Stomach (tissue), 9 donors: ENCODE measurements around the gene TIPARP. TPM values are rescaled to one million over a fixed set of nuclear protein-coding genes. Genes with fewer than 3 reads are reported as not detected.

ENCODE experiments used
- DNase-seq, 2 donors: peaks; one replicate each; pipeline versions ENCODE4 v3.0.0 to v3.0.0-alpha.2; 2013 to 2019
- H3K27ac ChIP-seq, 5 donors: fragments of 200-600 bp in 4 of 5; sonication (generic) in 4 of 5; one replicate each; pipeline ENCODE4 v1.5.1; 2013 to 2019; ENCODE audit warnings: mild to moderate bottlenecking in 1 of 5, moderate library complexity in 1 of 5
- H3K27me3 ChIP-seq, 3 donors: fragments of 200-600 bp; sonication (generic); one replicate each; pipeline ENCODE4 v1.5.1; 2017 to 2019; ENCODE audit warnings: mixed run types in 1 of 3
- H3K36me3 ChIP-seq, 4 donors: fragments of 200-600 bp; sonication (generic); 1 replicate in 3 of 4; 2 replicates in 1 of 4; pipeline ENCODE4 v1.5.1; 2016 to 2019
- H3K4me1 ChIP-seq, 4 donors: fragments of 200-600 bp; sonication (generic); one replicate each; pipeline ENCODE4 v1.5.1; 2016 to 2019
- H3K4me3 ChIP-seq, 4 donors: fragments of 200-600 bp; sonication (generic) in 3 of 4; one replicate each; pipeline ENCODE4 v1.5.1; 2016 to 2019; ENCODE audit warnings: mild to moderate bottlenecking in 1 of 4
- H3K9me3 ChIP-seq, 4 donors: fragments of 200-600 bp; sonication (generic); one replicate each; pipeline ENCODE4 v1.5.1; 2016 to 2019
- EP300 ChIP-seq: sonication (generic); formaldehyde crosslinking; IDR thresholded peaks from one replicate; pipeline ENCODE4 v1.6.1; 2017; ENCODE audit warnings: antibody characterized with exemption
- POLR2A ChIP-seq, 4 donors: fragments of 450-650 bp; IDR thresholded peaks; one replicate each; pipeline ENCODE4 v1.6.1; 2016; ENCODE audit warnings: antibody characterized with exemption in 4 of 4, control low read depth in 2 of 4, mild to moderate bottlenecking in 1 of 4, moderate library complexity in 1 of 4
- POLR2AphosphoS5 ChIP-seq, 3 donors: sonication (generic); formaldehyde crosslinking; IDR thresholded peaks; one replicate each; pipeline ENCODE4 v1.6.1; 2016; ENCODE audit warnings: antibody characterized with exemption in 3 of 3
- WGBS, 5 donors: extraction: QIAGEN DNeasy Blood & Tissue Kit in 3 of 5; methylation state at CpG; one replicate each; pipeline versions ENCODE4 v1.1.5 to v1.1.7; 2013 to 2018; 5-methylcytosine and 5-hydroxymethylcytosine counted together
- intact Hi-C: fragments of 100-400 bp; cut with DNase I; formaldehyde crosslinking; loops from one replicate; pipeline ENCODE4 v1.15.1; 2023; ENCODE audit warnings: low total_unique reads
- polyA plus RNA-seq, 3 donors: library from polyadenylated mRNA; stranded (reverse); fragments of 200-250 nt; gene quantifications; one replicate each; pipeline ENCODE4 v1.2.3, GENCODE V29; 2013
- total RNA-seq, 5 donors: library from RNA; depleted of rRNA; stranded (reverse); fragments of >200 nt; gene quantifications; one replicate each; pipeline versions ENCODE4 v1.1.0 to v1.2.3, GENCODE V29; 2014 to 2016
- TF ChIP-seq, protein P1 (sequence below), 7 experiments: fragments of 450-650 bp in 4 of 7; fragments of 200-600 bp in 3 of 7; sonication (generic) in 3 of 7; IDR thresholded peaks; one replicate each; pipeline ENCODE4 v1.5.1; 2016 to 2019; ENCODE audit warnings: antibody characterized with exemption in 7 of 7, control low read depth in 2 of 7, mild to moderate bottlenecking in 1 of 7
- donor health status: healthy with polysubstance abuse.
- donor health status: Bipolar disorder and iron deficiency.
- donor health status: healthy.

The TIPARP gene
- total and polyA plus RNA-seq, 8 donors: 7.2 to 73.4 (median 22.5) TPM

GRCh38 chr3:156744631-156745030 is 70.2 kb downstream of the TIPARP start:
- Histone ChIP-seq H3K27me3 (no peaks in the 10 kb centered on the region), H3K4me1 (no peaks in the 10 kb centered on the region), H3K9me3 (peaks cover 0 to 9% (median 0%) of the 10 kb centered on the region in 4 donors), H3K4me3 (no peak overlapping the region), H3K27ac (no peak overlapping the region), H3K36me3 (no peaks in the 10 kb centered on the region)
- TF ChIP-seq, protein P1, sequence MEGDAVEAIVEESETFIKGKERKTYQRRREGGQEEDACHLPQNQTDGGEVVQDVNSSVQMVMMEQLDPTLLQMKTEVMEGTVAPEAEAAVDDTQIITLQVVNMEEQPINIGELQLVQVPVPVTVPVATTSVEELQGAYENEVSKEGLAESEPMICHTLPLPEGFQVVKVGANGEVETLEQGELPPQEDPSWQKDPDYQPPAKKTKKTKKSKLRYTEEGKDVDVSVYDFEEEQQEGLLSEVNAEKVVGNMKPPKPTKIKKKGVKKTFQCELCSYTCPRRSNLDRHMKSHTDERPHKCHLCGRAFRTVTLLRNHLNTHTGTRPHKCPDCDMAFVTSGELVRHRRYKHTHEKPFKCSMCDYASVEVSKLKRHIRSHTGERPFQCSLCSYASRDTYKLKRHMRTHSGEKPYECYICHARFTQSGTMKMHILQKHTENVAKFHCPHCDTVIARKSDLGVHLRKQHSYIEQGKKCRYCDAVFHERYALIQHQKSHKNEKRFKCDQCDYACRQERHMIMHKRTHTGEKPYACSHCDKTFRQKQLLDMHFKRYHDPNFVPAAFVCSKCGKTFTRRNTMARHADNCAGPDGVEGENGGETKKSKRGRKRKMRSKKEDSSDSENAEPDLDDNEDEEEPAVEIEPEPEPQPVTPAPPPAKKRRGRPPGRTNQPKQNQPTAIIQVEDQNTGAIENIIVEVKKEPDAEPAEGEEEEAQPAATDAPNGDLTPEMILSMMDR (IDR thresholded peaks at IDR 0.05): no peak
- TF ChIP-seq POLR2AphosphoS5 (IDR thresholded peaks at IDR 0.05) (no peak), EP300 (no peak), POLR2A (IDR thresholded peaks at IDR 0.05) (no peak)
- DNase-seq: no peak
- 85 to 91% (median 88%) methylated on average over 7 of the region's 7 CpGs for WGBS, 5 donors
- intact Hi-C loops: no loop called here

- TF ChIP-seq EP300 (no peak), POLR2A (IDR thresholded peaks at IDR 0.05) (no peak), POLR2AphosphoS5 (IDR thresholded peaks at IDR 0.05) (no peak)
- TF ChIP-seq, protein P1 (IDR thresholded peaks at IDR 0.05): no peak
Observed at GRCh38 chr3:156745766-156746165, 71.4 kb downstream of the TIPARP start.

DNA sequence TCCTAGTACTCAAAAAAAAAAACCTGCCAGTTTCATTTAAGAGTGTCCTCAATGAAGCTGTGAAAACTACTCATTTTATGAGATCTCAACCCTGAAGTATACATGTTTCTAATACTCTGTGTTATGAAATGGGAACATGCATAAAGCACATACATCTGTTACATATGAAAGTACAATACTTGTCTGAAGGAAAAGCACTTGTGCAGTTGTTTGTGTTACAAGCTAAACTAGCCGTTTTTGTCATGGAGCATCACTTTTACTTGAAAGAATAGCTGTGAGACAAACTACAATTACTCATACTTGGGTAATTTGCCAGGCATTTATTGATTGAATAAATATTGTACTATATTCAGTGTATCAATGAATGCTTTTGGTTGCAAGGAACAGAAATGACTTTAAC is 72.7 kb downstream of the TIPARP start:
- no peak for DNase-seq
- 80 to 88% (median 85%) methylated on average over 1 of the region's 1 CpG for WGBS, 5 donors
- Histone ChIP-seq H3K27ac (no peak overlapping the region), H3K4me3 (no peak overlapping the region), H3K36me3 (no peaks in the 10 kb centered on the region), H3K27me3 (no peaks in the 10 kb centered on the region), H3K9me3 (peaks cover 0 to 9% (median 0%) of the 10 kb centered on the region in 4 donors), H3K4me1 (no peaks in the 10 kb centered on the region)
- intact Hi-C loops: no loop called here
- no peak for TF ChIP-seq EP300
- TF ChIP-seq POLR2A (IDR thresholded peaks at IDR 0.05): no peak
- TF ChIP-seq, protein P1 (IDR thresholded peaks at IDR 0.05): no peak
- TF ChIP-seq POLR2AphosphoS5 (IDR thresholded peaks at IDR 0.05): no peak

More at GRCh38 chr3:156745766-156746165, 71.4 kb downstream of the TIPARP start:
- no peak overlapping the region for H3K27ac ChIP-seq
- WGBS, 5 donors: 59 to 69% (median 65%) methylated on average over 1 of the region's 1 CpG
- intact Hi-C loops: no loop called here
- H3K9me3 ChIP-seq: peaks cover 0 to 9% (median 0%) of the 10 kb centered on the region in 4 donors
- no peak for DNase-seq
- no peaks in the 10 kb centered on the region for H3K27me3 ChIP-seq
- no peaks in the 10 kb centered on the region for H3K4me1 ChIP-seq
- no peak overlapping the region for H3K4me3 ChIP-seq
- no peaks in the 10 kb centered on the region for H3K36me3 ChIP-seq

DNA sequence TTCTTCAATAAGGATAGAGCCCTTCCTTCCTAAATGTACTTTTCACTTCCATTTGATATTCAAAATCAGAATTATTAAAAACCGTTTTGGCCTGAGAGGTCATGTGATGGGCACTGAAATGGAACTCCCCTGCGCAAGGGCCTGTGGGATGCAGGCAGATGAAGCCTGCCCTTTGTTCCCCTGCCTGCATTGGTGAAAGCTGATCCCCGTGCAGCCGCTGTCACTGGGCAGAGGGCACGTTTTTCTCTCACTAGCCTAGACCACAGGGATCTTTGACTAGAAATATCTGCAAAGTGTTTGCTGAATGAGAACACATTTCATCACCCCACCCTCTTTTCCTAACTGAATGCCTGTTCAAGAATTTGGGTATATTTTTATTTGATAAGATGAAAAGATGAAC is 74.9 kb downstream of the TIPARP start:
- no peak overlapping the region for H3K27ac ChIP-seq
- H3K4me1 ChIP-seq: no peaks in the 10 kb centered on the region
- no peak for DNase-seq
- H3K4me3 ChIP-seq: no peak overlapping the region
- no peak for TF ChIP-seq POLR2A (IDR thresholded peaks at IDR 0.05)
- TF ChIP-seq, protein P1 (IDR thresholded peaks at IDR 0.05): no peak
- no peak for TF ChIP-seq EP300
- TF ChIP-seq POLR2AphosphoS5 (IDR thresholded peaks at IDR 0.05): no peak
- no peaks in the 10 kb centered on the region for H3K27me3 ChIP-seq
- 65 to 80% (median 68%) methylated on average over 5 of the region's 5 CpGs for WGBS, 5 donors
- H3K9me3 ChIP-seq: peaks cover 0 to 9% (median 0%) of the 10 kb centered on the region in 4 donors
- H3K36me3 ChIP-seq: no peaks in the 10 kb centered on the region
- intact Hi-C loops: no loop called here
